Testis (tissue), 2 donors: ENCODE results near the gene BMP8A.

Source experiments
- CTCF ChIP-seq, 3 experiments: fragments of 450-650 bp in 2 of 3; fragments of 200-600 bp in 1 of 3; sonication (generic) in 1 of 3; IDR thresholded peaks; one replicate each; pipeline ENCODE4 v1.5.1; 2016 to 2019; ENCODE audit warnings: antibody characterized with exemption in 3 of 3, mild to moderate bottlenecking in 2 of 3, moderate library complexity in 1 of 3
- POLR2A ChIP-seq: fragments of 450-650 bp; IDR thresholded peaks from one replicate; pipeline ENCODE4 v1.6.1; 2017; ENCODE audit warnings: antibody characterized with exemption, mild to moderate bottlenecking, moderate library complexity

- TF ChIP-seq CTCF (IDR thresholded peaks at IDR 0.05), result no peak
- no peak for TF ChIP-seq POLR2A
Observed at GRCh38 chr1:39525366-39526165, 34.1 kb downstream of the BMP8A start.
